Osteoblast (primary cell): ENCODE measurements around the gene UBA52. TPM values are rescaled to one million over a fixed set of nuclear protein-coding genes. Genes with fewer than 3 reads are reported as not detected.
"Not testable (repeated sequence)": the region's sequence is repeated elsewhere in the genome, so short reads cannot be mapped to it uniquely, and the experiment has no call there.

Experiments used
- DNase-seq: peaks from one replicate; pipeline ENCODE4 v3.0.0; 2011; ENCODE audit warnings: low spot score, mixed read lengths; ENCODE audit not compliant: insufficient read length; ENCODE audit errors: missing footprints
- H2AFZ ChIP-seq: 2 replicates; pipeline ENCODE4 v1.6.0; 2011; ENCODE audit warnings: mild to moderate bottlenecking, low read length
- H3K27ac ChIP-seq: 2 replicates; pipeline ENCODE4 v1.5.1; 2011; ENCODE audit warnings: mild to moderate bottlenecking, low read depth, low read length, moderate library complexity
- H3K27me3 ChIP-seq: 2 replicates; pipeline ENCODE4 v1.6.0; 2012; ENCODE audit warnings: mild to moderate bottlenecking, control low read depth, inconsistent platforms, low read length, moderate library complexity; ENCODE audit not compliant: insufficient read depth
- H3K36me3 ChIP-seq: 2 replicates; pipeline ENCODE4 v1.5.1; 2011; ENCODE audit warnings: mild to moderate bottlenecking, low read length, control low read depth, moderate library complexity; ENCODE audit not compliant: insufficient read depth
- H3K4me1 ChIP-seq: 2 replicates; pipeline ENCODE4 v1.5.1; 2011; ENCODE audit warnings: mild to moderate bottlenecking, low read length, control low read depth, moderate library complexity; ENCODE audit not compliant: insufficient read depth
- H3K4me2 ChIP-seq: 2 replicates; pipeline ENCODE4 v1.6.0; 2011; ENCODE audit warnings: mild to moderate bottlenecking, low read length; ENCODE audit not compliant: insufficient read depth
- H3K4me3 ChIP-seq: fragments of 200-600 bp; sonication (generic); 3 replicates; pipeline ENCODE4 v1.5.1; 2012; ENCODE audit warnings: mild to moderate bottlenecking, low read length, inconsistent platforms; ENCODE audit not compliant: insufficient read depth
- H3K79me2 ChIP-seq: 2 replicates; pipeline ENCODE4 v1.6.0; 2012; ENCODE audit warnings: mild to moderate bottlenecking, low read length, control low read depth, inconsistent platforms; ENCODE audit not compliant: insufficient read depth
- H3K9me3 ChIP-seq: 2 replicates; pipeline ENCODE4 v1.5.1; 2011; ENCODE audit warnings: low read depth, low read length, control low read depth
- H4K20me1 ChIP-seq: 2 replicates; pipeline ENCODE4 v1.6.0; 2012; ENCODE audit warnings: mild to moderate bottlenecking, low read length, control low read depth; ENCODE audit not compliant: insufficient read depth
- total RNA-seq: library from RNA; depleted of rRNA; stranded (reverse); fragments of >200 nt; gene quantifications from 2 replicates; pipeline ENCODE4 v1.2.3, GENCODE V29; 2012
- TF ChIP-seq, protein P1 (sequence below): IDR thresholded peaks from 2 replicates; pipeline ENCODE4 v1.5.1; 2011; ENCODE audit warnings: mild to moderate bottlenecking, low read depth, low read length, moderate library complexity; ENCODE audit errors: extremely low read depth

UBA52 gene
- total RNA-seq, 1 donor, result 554 TPM

DNA sequence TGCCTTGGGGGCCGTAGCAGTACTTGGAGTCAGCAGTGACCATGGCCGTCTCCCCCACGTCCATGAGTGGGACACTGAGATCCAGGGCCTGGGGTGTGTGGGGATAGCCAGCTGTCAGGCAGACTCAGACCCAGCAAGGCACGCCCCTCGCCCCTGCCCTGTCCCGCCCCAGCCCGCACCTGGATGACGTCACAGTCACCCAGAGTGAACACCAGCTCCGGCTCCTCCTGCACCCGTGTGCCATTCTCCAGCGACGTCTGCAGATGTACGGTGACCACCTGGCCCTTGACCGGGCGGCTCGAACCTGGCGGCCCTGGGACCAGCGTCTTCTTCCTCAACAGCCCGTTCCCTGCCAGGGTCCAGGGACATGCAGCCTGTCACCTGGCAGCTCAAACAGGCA lies 32.3 kb upstream of the UBA52 start:
- no peak overlapping the region for H3K4me2 ChIP-seq
- TF ChIP-seq, protein P1, sequence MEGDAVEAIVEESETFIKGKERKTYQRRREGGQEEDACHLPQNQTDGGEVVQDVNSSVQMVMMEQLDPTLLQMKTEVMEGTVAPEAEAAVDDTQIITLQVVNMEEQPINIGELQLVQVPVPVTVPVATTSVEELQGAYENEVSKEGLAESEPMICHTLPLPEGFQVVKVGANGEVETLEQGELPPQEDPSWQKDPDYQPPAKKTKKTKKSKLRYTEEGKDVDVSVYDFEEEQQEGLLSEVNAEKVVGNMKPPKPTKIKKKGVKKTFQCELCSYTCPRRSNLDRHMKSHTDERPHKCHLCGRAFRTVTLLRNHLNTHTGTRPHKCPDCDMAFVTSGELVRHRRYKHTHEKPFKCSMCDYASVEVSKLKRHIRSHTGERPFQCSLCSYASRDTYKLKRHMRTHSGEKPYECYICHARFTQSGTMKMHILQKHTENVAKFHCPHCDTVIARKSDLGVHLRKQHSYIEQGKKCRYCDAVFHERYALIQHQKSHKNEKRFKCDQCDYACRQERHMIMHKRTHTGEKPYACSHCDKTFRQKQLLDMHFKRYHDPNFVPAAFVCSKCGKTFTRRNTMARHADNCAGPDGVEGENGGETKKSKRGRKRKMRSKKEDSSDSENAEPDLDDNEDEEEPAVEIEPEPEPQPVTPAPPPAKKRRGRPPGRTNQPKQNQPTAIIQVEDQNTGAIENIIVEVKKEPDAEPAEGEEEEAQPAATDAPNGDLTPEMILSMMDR, result no peak
- H3K27ac ChIP-seq, result no peak overlapping the region
- H3K9me3 ChIP-seq, result no peaks in the 10 kb centered on the region
- no peaks in the 10 kb centered on the region for H3K27me3 ChIP-seq
- no peak overlapping the region for H3K4me3 ChIP-seq
- H4K20me1 ChIP-seq, result peaks cover 4% of the 10 kb centered on the region
- no peak for DNase-seq
- peaks cover 45% of the 10 kb centered on the region for H3K36me3 ChIP-seq
- H3K79me2 ChIP-seq, result peaks cover 19% of the 10 kb centered on the region
- H2AFZ ChIP-seq, result no peak overlapping the region
- H3K4me1 ChIP-seq, result peaks cover 16% of the 10 kb centered on the region

DNA sequence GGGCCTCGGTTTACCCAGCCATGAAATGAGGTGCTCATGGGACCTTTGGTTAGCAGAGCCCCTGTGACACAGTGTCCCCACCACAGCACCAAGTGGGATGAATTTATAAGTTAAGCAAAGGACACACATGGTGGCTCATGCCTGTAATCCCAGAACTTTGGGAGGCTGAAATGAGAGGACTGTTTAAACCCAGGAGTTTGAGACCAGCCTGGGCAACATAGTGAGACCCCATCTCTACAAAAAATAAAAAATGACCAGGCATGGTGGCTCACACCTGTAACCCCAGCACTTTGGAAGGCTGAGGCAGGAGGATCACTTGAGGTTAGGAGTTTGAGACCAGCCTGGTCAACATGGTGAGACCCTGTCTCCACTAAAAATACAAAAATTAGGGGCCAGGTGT lies 31.5 kb upstream of the UBA52 start:
- H4K20me1 ChIP-seq, H3K4me2 ChIP-seq, H3K27me3 ChIP-seq, H3K4me3 ChIP-seq, H3K27ac ChIP-seq, H3K9me3 ChIP-seq, H2AFZ ChIP-seq: not testable (repeated sequence)
- H3K36me3 ChIP-seq, result peaks cover 44% of the 10 kb centered on the region
- H3K79me2 ChIP-seq, result peaks cover 19% of the 10 kb centered on the region
- H3K4me1 ChIP-seq, result peaks cover 16% of the 10 kb centered on the region
- peak; percentile 72 for DNase-seq

DNA sequence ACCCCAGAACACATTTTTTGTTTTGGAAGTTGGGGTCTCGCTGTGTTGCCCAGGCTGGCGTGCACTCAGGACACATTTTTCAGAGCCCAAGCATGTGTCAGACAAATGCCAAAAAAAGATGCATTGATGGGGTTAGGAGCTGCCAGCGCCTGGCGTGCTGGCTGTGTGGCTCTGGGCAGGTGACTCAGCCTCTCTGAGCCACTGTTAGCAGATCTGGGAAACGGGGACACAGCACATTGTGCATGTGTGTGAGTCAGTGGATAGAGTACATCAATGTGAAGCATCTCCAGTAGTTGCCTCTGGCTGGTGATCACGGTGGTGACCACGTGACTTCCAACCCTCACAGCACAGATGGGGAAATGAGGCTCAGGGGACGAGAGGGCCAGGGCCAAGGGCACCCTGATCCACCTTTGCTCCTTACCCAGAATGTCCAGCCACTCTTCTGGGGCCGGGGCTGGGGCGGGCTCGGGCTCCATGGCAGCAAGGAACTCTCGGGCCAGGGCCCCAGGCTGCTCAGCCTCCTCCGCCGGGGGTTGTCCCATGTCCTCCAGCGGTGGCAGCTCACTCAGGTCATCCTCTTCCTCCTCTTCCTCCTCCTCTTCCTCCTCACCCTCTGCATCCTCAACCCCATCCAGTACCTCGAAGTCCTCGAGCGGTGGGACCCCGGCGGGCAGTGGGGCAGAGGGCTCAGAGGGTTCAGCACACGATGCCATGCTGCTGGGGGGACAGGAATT lies 30.2 kb upstream of the UBA52 start:
- Histone ChIP-seq H3K27me3 (no peaks in the 10 kb centered on the region), H3K9me3 (no peaks in the 10 kb centered on the region), H3K4me2 (no peak overlapping the region), H3K4me3 (no peak overlapping the region), H3K4me1 (peaks cover 16% of the 10 kb centered on the region), H4K20me1 (peaks cover 4% of the 10 kb centered on the region), H3K27ac (peak overlapping the region; percentile 73), H3K36me3 (peaks cover 33% of the 10 kb centered on the region), H3K79me2 (peaks cover 19% of the 10 kb centered on the region), H2AFZ (no peak overlapping the region)
- TF ChIP-seq, protein P1, result no peak
- DNase-seq, result peak; percentile 91

DNA sequence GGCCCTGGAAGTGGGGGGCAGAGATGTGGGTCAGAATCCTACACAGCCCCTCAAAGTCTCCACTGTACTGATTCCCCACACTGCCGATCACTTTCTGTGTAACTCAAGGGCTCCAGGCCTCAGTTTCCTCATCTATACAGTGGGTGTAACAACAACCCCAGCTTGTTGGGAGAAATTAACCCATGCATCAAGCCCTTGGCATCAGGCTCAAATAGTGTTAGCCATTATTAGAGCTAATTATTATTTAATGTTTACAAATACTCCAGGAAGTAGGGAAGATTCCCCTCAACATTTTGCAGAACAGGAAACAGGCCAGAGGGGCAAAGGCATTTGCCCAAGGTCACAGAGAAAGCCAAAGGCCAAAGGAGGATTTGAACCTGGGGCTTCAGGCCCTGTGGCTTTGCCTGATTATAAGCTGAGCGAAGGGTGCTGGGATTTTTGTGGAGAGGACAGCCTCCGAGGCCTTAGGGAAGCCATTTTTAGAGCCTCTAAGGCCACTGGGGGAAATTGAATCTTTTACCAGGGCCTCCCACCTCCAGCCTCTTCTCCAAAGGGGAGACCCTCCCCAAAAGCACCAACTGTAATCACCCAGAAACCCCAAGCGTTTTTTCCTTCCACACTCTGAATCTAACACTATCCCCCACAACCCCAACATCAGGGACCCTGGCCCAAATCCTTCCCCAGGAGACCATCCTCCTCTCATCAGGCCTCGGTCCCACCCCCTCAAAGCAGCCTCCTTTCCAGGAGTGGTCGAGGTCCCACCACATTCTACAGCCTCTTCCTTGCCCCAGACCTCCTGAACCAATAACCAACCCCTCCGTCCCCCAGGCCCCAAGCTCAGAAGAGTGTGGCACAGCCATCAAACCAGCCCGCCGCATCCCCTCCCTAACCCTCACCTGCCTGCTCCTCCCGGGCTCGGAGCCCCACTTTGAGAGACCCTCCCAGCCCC lies 29.4 kb upstream of the UBA52 start:
- peak overlapping the region; percentile 95 for H3K4me2 ChIP-seq
- no peaks in the 10 kb centered on the region for H3K27me3 ChIP-seq
- H3K79me2 ChIP-seq, result peaks cover 19% of the 10 kb centered on the region
- no peak overlapping the region for H2AFZ ChIP-seq
- H3K36me3 ChIP-seq, result peaks cover 29% of the 10 kb centered on the region
- DNase-seq, result peak; percentile 88
- H3K4me1 ChIP-seq, result peaks cover 16% of the 10 kb centered on the region
- TF ChIP-seq, protein P1, result no peak
- H3K27ac ChIP-seq, result peak overlapping the region; percentile 73
- H3K9me3 ChIP-seq, result no peaks in the 10 kb centered on the region
- peak overlapping the region; percentile 78 for H3K4me3 ChIP-seq
- H4K20me1 ChIP-seq, result peaks cover 4% of the 10 kb centered on the region
